Measurements from ENCODE around the gene CREB3L1. TPM values are rescaled to one million over a fixed set of nuclear protein-coding genes. Genes with fewer than 3 reads are reported as not detected.
A peak's percentile ranks its signal among the peaks of the same experiment; 100 is the strongest.

Gene CREB3L1
- total and polyA plus RNA-seq, 2 of the 13 experiments (the other 11 are each of a cell fraction or from before 2014, with no cell fraction given) = not detected

DNA sequence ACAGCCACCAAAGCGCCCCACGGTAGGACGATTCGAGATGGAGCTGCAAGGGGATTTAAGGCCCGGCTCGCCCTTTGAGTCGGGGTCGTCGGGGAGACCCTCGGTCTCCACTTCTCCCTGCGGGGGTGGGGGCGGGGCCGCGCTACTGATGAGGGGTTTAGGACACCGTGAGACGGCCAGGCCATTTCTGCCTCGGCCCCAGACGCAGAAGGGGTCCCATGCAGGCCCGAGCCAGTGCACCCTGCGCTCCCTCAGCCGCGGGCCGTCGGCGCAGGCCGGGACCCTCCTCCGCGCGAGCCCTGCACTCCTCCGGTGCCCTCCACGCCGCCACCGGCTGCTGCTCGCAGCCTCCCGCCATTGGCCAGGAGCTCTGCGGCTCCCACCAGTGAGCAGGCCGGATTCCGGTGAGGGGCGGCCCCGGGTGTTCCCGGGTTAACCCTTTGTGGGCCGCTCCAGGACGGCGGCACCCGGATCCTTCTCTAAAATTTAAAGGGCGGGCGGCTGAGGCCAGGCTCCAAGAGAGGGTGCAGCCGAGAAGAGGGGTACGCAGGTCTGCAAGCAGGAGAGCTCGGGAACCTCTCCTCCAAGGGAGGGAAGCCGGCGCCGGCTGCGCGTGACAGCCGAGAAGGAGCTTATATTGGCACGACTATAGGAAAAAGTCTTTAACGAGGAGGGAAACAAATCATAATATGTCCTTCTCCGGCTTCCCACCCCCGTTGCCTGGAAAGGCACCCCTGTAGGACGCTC lies 18.0 kb downstream of the CREB3L1 start (continued):
- TF ChIP-seq ZNF563 (CRISPR knock-in tag; IDR thresholded peaks at IDR 0.05) (0 out of 2 replicates have a peak, but pooled peaks have one; percentile 35), HNRNPLL (IDR thresholded peaks at IDR 0.05; ENCODE audit: low read depth, low read length, poor library complexity, severe bottlenecking) (peak; percentile 31), HNRNPK (IDR thresholded peaks at IDR 0.05; ENCODE audit: low read depth, low read length, poor library complexity, severe bottlenecking) (no peak), ZNF572 (CRISPR knock-in tag; IDR thresholded peaks at IDR 0.05) (no peak), SP1 (IDR thresholded peaks at IDR 0.05) (no peak), SP1 (CRISPR knock-in tag; IDR thresholded peaks at IDR 0.05) (peak; percentile 36; the same call in 1 of the 2 replicates), ZNF577 (CRISPR knock-in tag; IDR thresholded peaks at IDR 0.05; ENCODE audit: borderline replicate concordance, low read depth) (no peak), KDM1A (CRISPR knock-in tag; IDR thresholded peaks at IDR 0.05) (no peak), MEIS1 (CRISPR knock-in tag; IDR thresholded peaks at IDR 0.05; ENCODE audit: borderline replicate concordance) (no peak), EED (CRISPR knock-in tag; IDR thresholded peaks at IDR 0.05) (no peak), CCDC6 (CRISPR knock-in tag; IDR thresholded peaks at IDR 0.05) (peak; percentile 56; the same call in 1 of the 2 replicates), KLF16 (CRISPR knock-in tag; IDR thresholded peaks at IDR 0.05) (0 out of 4 replicates have a peak, but pooled peaks of 1 of the 2 experiments have one; percentile 50), PHF21A (CRISPR knock-in tag; IDR thresholded peaks at IDR 0.05) (no peak), RARA (CRISPR knock-in tag; IDR thresholded peaks at IDR 0.05) (no peak), GABPB1 (CRISPR knock-in tag; IDR thresholded peaks at IDR 0.05) (peak; percentile 65; the same call in 1 of the 2 replicates)
- TF ChIP-seq, protein P1, sequence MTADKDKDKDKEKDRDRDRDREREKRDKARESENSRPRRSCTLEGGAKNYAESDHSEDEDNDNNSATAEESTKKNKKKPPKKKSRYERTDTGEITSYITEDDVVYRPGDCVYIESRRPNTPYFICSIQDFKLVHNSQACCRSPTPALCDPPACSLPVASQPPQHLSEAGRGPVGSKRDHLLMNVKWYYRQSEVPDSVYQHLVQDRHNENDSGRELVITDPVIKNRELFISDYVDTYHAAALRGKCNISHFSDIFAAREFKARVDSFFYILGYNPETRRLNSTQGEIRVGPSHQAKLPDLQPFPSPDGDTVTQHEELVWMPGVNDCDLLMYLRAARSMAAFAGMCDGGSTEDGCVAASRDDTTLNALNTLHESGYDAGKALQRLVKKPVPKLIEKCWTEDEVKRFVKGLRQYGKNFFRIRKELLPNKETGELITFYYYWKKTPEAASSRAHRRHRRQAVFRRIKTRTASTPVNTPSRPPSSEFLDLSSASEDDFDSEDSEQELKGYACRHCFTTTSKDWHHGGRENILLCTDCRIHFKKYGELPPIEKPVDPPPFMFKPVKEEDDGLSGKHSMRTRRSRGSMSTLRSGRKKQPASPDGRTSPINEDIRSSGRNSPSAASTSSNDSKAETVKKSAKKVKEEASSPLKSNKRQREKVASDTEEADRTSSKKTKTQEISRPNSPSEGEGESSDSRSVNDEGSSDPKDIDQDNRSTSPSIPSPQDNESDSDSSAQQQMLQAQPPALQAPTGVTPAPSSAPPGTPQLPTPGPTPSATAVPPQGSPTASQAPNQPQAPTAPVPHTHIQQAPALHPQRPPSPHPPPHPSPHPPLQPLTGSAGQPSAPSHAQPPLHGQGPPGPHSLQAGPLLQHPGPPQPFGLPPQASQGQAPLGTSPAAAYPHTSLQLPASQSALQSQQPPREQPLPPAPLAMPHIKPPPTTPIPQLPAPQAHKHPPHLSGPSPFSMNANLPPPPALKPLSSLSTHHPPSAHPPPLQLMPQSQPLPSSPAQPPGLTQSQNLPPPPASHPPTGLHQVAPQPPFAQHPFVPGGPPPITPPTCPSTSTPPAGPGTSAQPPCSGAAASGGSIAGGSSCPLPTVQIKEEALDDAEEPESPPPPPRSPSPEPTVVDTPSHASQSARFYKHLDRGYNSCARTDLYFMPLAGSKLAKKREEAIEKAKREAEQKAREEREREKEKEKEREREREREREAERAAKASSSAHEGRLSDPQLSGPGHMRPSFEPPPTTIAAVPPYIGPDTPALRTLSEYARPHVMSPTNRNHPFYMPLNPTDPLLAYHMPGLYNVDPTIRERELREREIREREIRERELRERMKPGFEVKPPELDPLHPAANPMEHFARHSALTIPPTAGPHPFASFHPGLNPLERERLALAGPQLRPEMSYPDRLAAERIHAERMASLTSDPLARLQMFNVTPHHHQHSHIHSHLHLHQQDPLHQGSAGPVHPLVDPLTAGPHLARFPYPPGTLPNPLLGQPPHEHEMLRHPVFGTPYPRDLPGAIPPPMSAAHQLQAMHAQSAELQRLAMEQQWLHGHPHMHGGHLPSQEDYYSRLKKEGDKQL (CRISPR knock-in tag; IDR thresholded peaks at IDR 0.05; ENCODE audit: low read depth) = no peak
- TF ChIP-seq, protein P2, sequence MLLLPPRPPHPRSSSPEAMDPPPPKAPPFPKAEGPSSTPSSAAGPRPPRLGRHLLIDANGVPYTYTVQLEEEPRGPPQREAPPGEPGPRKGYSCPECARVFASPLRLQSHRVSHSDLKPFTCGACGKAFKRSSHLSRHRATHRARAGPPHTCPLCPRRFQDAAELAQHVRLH (CRISPR knock-in tag; IDR thresholded peaks at IDR 0.05; ENCODE audit: borderline replicate concordance, low read depth) = no peak
- TF ChIP-seq, protein P3, sequence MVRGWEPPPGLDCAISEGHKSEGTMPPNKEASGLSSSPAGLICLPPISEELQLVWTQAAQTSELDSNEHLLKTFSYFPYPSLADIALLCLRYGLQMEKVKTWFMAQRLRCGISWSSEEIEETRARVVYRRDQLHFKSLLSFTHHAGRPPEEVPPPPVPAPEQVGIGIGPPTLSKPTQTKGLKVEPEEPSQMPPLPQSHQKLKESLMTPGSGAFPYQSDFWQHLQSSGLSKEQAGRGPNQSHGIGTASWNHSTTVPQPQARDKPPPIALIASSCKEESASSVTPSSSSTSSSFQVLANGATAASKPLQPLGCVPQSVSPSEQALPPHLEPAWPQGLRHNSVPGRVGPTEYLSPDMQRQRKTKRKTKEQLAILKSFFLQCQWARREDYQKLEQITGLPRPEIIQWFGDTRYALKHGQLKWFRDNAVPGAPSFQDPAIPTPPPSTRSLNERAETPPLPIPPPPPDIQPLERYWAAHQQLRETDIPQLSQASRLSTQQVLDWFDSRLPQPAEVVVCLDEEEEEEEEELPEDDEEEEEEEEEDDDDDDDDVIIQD (CRISPR knock-in tag; IDR thresholded peaks at IDR 0.05; ENCODE audit: low read depth) = no peak
- TF ChIP-seq, protein P4, sequence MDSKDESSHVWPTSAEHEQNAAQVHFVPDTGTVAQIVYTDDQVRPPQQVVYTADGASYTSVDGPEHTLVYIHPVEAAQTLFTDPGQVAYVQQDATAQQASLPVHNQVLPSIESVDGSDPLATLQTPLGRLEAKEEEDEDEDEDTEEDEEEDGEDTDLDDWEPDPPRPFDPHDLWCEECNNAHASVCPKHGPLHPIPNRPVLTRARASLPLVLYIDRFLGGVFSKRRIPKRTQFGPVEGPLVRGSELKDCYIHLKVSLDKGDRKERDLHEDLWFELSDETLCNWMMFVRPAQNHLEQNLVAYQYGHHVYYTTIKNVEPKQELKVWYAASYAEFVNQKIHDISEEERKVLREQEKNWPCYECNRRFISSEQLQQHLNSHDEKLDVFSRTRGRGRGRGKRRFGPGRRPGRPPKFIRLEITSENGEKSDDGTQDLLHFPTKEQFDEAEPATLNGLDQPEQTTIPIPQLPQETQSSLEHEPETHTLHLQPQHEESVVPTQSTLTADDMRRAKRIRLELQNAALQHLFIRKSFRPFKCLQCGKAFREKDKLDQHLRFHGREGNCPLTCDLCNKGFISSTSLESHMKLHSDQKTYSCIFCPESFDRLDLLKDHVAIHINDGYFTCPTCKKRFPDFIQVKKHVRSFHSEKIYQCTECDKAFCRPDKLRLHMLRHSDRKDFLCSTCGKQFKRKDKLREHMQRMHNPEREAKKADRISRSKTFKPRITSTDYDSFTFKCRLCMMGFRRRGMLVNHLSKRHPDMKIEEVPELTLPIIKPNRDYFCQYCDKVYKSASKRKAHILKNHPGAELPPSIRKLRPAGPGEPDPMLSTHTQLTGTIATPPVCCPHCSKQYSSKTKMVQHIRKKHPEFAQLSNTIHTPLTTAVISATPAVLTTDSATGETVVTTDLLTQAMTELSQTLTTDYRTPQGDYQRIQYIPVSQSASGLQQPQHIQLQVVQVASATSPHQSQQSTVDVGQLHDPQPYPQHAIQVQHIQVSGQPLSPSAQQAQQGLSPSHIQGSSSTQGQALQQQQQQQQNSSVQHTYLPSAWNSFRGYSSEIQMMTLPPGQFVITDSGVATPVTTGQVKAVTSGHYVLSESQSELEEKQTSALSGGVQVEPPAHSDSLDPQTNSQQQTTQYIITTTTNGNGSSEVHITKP (CRISPR knock-in tag; IDR thresholded peaks at IDR 0.05; ENCODE audit: low read depth) = no peak
